ENCODE data around the gene PROB1.

- TF ChIP-seq, protein P1, sequence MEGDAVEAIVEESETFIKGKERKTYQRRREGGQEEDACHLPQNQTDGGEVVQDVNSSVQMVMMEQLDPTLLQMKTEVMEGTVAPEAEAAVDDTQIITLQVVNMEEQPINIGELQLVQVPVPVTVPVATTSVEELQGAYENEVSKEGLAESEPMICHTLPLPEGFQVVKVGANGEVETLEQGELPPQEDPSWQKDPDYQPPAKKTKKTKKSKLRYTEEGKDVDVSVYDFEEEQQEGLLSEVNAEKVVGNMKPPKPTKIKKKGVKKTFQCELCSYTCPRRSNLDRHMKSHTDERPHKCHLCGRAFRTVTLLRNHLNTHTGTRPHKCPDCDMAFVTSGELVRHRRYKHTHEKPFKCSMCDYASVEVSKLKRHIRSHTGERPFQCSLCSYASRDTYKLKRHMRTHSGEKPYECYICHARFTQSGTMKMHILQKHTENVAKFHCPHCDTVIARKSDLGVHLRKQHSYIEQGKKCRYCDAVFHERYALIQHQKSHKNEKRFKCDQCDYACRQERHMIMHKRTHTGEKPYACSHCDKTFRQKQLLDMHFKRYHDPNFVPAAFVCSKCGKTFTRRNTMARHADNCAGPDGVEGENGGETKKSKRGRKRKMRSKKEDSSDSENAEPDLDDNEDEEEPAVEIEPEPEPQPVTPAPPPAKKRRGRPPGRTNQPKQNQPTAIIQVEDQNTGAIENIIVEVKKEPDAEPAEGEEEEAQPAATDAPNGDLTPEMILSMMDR (IDR thresholded peaks at IDR 0.05), result peak; percentile 53 to 97 (median 86)
- no peak for TF ChIP-seq POLR2A (IDR thresholded peaks at IDR 0.05)
These were observed 27.5 kb upstream of the PROB1 start for GRCh38 chr5:139422307-139422893.

Measured in Peyer's patch (tissue), 4 donors.